Panc1 (cell line): ENCODE measurements around the gene ELOA.

Source experiments
- TF ChIP-seq, protein P1 (sequence below), 2 experiments: IDR thresholded peaks; 2 replicates each; pipeline ENCODE4 v1.6.1; 2011 to 2012; ENCODE audit warnings: low read depth in 2 of 2, control low read depth in 1 of 2, low read length in 1 of 2, mild to moderate bottlenecking in 1 of 2, moderate library complexity in 1 of 2; ENCODE audit not compliant: insufficient read depth in 1 of 2
- TF ChIP-seq, protein P2 (sequence below): fragments of 450-650 bp; IDR thresholded peaks from 2 replicates; pipeline ENCODE4 v1.5.1; 2017; ENCODE audit warnings: mild to moderate bottlenecking

DNA sequence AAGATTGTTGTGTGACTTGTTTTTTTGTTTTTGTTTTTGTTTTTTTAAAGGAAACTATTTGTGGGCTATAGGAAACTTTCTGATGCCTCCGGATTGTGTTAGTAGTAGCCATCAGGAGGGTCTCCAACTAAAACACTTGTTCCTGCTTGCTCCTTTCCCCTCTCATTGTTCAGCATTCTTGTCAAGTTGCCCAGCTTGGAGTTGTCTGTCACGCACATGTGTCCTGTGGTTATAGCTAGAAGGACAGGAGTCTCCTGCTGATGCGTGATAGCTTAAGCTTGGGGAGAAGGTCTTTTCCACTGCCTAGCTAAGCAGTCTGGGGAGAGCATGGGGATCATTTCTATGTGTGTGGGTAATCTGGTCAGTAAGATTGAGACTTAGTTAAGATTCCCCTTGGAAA lies 44.4 kb downstream of the ELOA start:
- TF ChIP-seq, protein P1, sequence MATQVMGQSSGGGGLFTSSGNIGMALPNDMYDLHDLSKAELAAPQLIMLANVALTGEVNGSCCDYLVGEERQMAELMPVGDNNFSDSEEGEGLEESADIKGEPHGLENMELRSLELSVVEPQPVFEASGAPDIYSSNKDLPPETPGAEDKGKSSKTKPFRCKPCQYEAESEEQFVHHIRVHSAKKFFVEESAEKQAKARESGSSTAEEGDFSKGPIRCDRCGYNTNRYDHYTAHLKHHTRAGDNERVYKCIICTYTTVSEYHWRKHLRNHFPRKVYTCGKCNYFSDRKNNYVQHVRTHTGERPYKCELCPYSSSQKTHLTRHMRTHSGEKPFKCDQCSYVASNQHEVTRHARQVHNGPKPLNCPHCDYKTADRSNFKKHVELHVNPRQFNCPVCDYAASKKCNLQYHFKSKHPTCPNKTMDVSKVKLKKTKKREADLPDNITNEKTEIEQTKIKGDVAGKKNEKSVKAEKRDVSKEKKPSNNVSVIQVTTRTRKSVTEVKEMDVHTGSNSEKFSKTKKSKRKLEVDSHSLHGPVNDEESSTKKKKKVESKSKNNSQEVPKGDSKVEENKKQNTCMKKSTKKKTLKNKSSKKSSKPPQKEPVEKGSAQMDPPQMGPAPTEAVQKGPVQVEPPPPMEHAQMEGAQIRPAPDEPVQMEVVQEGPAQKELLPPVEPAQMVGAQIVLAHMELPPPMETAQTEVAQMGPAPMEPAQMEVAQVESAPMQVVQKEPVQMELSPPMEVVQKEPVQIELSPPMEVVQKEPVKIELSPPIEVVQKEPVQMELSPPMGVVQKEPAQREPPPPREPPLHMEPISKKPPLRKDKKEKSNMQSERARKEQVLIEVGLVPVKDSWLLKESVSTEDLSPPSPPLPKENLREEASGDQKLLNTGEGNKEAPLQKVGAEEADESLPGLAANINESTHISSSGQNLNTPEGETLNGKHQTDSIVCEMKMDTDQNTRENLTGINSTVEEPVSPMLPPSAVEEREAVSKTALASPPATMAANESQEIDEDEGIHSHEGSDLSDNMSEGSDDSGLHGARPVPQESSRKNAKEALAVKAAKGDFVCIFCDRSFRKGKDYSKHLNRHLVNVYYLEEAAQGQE (IDR thresholded peaks at IDR 0.05; ENCODE audit: insufficient read depth in 1 of 2, low read depth in 2 of 2, low read length in 1 of 2) = no peak
- TF ChIP-seq, protein P2, sequence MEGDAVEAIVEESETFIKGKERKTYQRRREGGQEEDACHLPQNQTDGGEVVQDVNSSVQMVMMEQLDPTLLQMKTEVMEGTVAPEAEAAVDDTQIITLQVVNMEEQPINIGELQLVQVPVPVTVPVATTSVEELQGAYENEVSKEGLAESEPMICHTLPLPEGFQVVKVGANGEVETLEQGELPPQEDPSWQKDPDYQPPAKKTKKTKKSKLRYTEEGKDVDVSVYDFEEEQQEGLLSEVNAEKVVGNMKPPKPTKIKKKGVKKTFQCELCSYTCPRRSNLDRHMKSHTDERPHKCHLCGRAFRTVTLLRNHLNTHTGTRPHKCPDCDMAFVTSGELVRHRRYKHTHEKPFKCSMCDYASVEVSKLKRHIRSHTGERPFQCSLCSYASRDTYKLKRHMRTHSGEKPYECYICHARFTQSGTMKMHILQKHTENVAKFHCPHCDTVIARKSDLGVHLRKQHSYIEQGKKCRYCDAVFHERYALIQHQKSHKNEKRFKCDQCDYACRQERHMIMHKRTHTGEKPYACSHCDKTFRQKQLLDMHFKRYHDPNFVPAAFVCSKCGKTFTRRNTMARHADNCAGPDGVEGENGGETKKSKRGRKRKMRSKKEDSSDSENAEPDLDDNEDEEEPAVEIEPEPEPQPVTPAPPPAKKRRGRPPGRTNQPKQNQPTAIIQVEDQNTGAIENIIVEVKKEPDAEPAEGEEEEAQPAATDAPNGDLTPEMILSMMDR = no peak
